Measurements from ENCODE around the gene NFXL1.

GRCh38 chr4:47862297-47862696 is 52.1 kb downstream of the NFXL1 start:
- TF ChIP-seq CTCF (IDR thresholded peaks at IDR 0.05) = no peak
- no peak for TF ChIP-seq POLR2AphosphoS5 (IDR thresholded peaks at IDR 0.05)

All from prostate gland (tissue), 2 donors.